Pancreas (tissue), 10 donors: Measurements from ENCODE around the gene CD72. TPM values are rescaled to one million over a fixed set of nuclear protein-coding genes. Genes with fewer than 3 reads are reported as not detected.

Experiments used
- ATAC-seq, 4 donors: fragments of 200-7000 bp; cut with Tn5 transposase; one replicate each; pipeline versions ENCODE4 v1.8.0 to v1.9.1; 2020; ENCODE audit warnings: mild to moderate bottlenecking in 4 of 4, moderate library complexity in 4 of 4
- DNase-seq, 6 donors: peaks; one replicate each; pipeline ENCODE4 v3.0.0-alpha.2; 2020
- FAIRE-seq: peaks from 2 replicates; lab custom pipeline; 2012; peaks lifted over from hg19 to GRCh38; lab: Jason Lieb, UNC
- H3K27ac ChIP-seq, 4 donors: fragments of 200-600 bp; sonication (generic); 1 replicate in 3 of 4; 2 replicates in 1 of 4; pipeline versions ENCODE4 v1.5.0 to v1.8.0; 2020
- H3K27me3 ChIP-seq, 4 donors: fragments of 200-600 bp; one replicate each; pipeline ENCODE4 v1.8.0; 2021
- H3K36me3 ChIP-seq, 3 donors: fragments of 200-600 bp; sonication (generic) in 1 of 3; one replicate each; pipeline versions ENCODE4 v1.5.0 to v1.8.0; 2020 to 2021
- H3K4me1 ChIP-seq, 3 donors: fragments of 200-600 bp; one replicate each; pipeline ENCODE4 v1.8.0; 2021
- H3K4me3 ChIP-seq, 4 donors: fragments of 200-600 bp; sonication (generic) in 2 of 4; one replicate each; pipeline versions ENCODE4 v1.5.0 to v1.8.0; 2020 to 2021
- H3K9me3 ChIP-seq, 4 donors: fragments of 200-600 bp; one replicate each; pipeline ENCODE4 v1.8.0; 2021
- WGBS, 2 donors: extraction: QIAGEN DNeasy Blood & Tissue Kit; methylation state at CpG; one replicate each; pipeline ENCODE4 v1.1.7; 2013; 5-methylcytosine and 5-hydroxymethylcytosine counted together
- intact Hi-C, 3 donors: fragments of 100-400 bp; cut with DNase I; formaldehyde crosslinking; loops; one replicate each; pipeline versions ENCODE4 v1.11.1 to v1.14.2; 2022
- polyA plus RNA-seq, 2 donors: library from polyadenylated mRNA; stranded (reverse); fragments of 200-250 nt; gene quantifications; one replicate each; pipeline ENCODE4 v1.2.3, GENCODE V29; 2013
- total RNA-seq, 6 donors: library from RNA; stranded (reverse); fragmentation: NEBNext Ultra II Directional in 4 of 6; extraction: Animal tissue kit (Norgen Biotek cat#: 25700) in 4 of 6; gene quantifications; one replicate each; pipeline versions ENCODE4 v1.2.1 to v1.2.4, GENCODE V29; 2021 to 2023
- TF ChIP-seq, protein P1 (sequence below), 4 donors: fragments of 200-600 bp; sonication (generic) in 3 of 4; IDR thresholded peaks; one replicate each; pipeline versions ENCODE4 v1.5.0 to v1.8.0; 2021; ENCODE audit warnings: antibody characterized with exemption in 4 of 4
- donor health status: healthy with polysubstance abuse.
- donor health status: DM: no; HTN: no; CAD: no; lungs with moderate emphysema.
- donor health status: DM: no; HTN: no; CAD: no.
- donor health status: control.
- donor health status: control.
- donor health status: Bipolar disorder and iron deficiency.
- donor health status: DM: yes; HTN: yes; CAD: no.
- donor health status: DM: no; HTN: no; CAD: no.
- donor health status: DM: no; HTN: no; CAD: no.
- donor health status: DM: yes; HTN: yes; CAD: no.

CD72 gene
- total and polyA plus RNA-seq, 8 donors, result 0.88 to 7.7 (median 3.1) TPM

GRCh38 chr9:35664531-35665470, 46.6 kb upstream of the CD72 start, which contains the start of gene ARHGEF39:
Gene ARHGEF39 (minus strand): TSS chr9:35665195. CDS start chr9:35665169, 26 bp downstream.
- TF ChIP-seq, protein P1, sequence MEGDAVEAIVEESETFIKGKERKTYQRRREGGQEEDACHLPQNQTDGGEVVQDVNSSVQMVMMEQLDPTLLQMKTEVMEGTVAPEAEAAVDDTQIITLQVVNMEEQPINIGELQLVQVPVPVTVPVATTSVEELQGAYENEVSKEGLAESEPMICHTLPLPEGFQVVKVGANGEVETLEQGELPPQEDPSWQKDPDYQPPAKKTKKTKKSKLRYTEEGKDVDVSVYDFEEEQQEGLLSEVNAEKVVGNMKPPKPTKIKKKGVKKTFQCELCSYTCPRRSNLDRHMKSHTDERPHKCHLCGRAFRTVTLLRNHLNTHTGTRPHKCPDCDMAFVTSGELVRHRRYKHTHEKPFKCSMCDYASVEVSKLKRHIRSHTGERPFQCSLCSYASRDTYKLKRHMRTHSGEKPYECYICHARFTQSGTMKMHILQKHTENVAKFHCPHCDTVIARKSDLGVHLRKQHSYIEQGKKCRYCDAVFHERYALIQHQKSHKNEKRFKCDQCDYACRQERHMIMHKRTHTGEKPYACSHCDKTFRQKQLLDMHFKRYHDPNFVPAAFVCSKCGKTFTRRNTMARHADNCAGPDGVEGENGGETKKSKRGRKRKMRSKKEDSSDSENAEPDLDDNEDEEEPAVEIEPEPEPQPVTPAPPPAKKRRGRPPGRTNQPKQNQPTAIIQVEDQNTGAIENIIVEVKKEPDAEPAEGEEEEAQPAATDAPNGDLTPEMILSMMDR (IDR thresholded peaks at IDR 0.05), result no peak
- peak; percentile 78 to 92 (median 86) for DNase-seq
- ATAC-seq, result peak; percentile 81 to 89 (median 86)
- H3K9me3 ChIP-seq, result no peaks in the 10 kb centered on the region
- peaks cover 34 to 41% (median 39%) of the 10 kb centered on the region in 3 donors for H3K4me1 ChIP-seq
- peak within 1 kb of the TSS in 3 of 4 donors; percentile 1 to 35 (median 8) for H3K27ac ChIP-seq
- H3K4me3 ChIP-seq, result peak within 1 kb of the TSS; percentile 26 to 51 (median 42)
- WGBS, 2 donors, result 4 to 6% methylated on average over 54 to 58 of the region's 58 CpGs
- no peak for FAIRE-seq
- intact Hi-C loops, result no loop called here
- H3K36me3 ChIP-seq, result no peaks in the 10 kb centered on the region
- H3K27me3 ChIP-seq, result no peaks in the 10 kb centered on the region

- no peak for FAIRE-seq
- TF ChIP-seq, protein P1 (IDR thresholded peaks at IDR 0.05), result no peak
- no peak for ATAC-seq
- Histone ChIP-seq H3K36me3 (no peaks in the 10 kb centered on the region), H3K4me3 (no peak overlapping the region), H3K27me3 (no peaks in the 10 kb centered on the region), H3K9me3 (no peaks in the 10 kb centered on the region), H3K4me1 (peaks cover 30 to 37% (median 35%) of the 10 kb centered on the region in 3 donors), H3K27ac (peak overlapping the region in 2 of 4 donors; percentile 46 to 76)
- intact Hi-C loops, result no loop called here
- 92% methylated on average over 7 of the region's 7 CpGs for WGBS, 2 donors
- DNase-seq, result peak in 1 of 6 donors; percentile 61
Observed at GRCh38 chr9:35662437-35662836, 44.2 kb upstream of the CD72 start.

- intact Hi-C loops, result no loop called here
- 67 to 69% methylated on average over 3 of the region's 3 CpGs for WGBS, 2 donors
- ATAC-seq, result no peak
- Histone ChIP-seq H3K27ac (peak overlapping the region; percentile 41 to 79 (median 61)), H3K36me3 (no peaks in the 10 kb centered on the region), H3K4me3 (no peak overlapping the region), H3K9me3 (no peaks in the 10 kb centered on the region), H3K4me1 (peaks cover 35 to 37% (median 35%) of the 10 kb centered on the region in 3 donors), H3K27me3 (no peaks in the 10 kb centered on the region)
- TF ChIP-seq, protein P1 (IDR thresholded peaks at IDR 0.05), result no peak
- FAIRE-seq, result no peak
- DNase-seq, result no peak
Observed at GRCh38 chr9:35661756-35662350, 43.6 kb upstream of the CD72 start.

DNA sequence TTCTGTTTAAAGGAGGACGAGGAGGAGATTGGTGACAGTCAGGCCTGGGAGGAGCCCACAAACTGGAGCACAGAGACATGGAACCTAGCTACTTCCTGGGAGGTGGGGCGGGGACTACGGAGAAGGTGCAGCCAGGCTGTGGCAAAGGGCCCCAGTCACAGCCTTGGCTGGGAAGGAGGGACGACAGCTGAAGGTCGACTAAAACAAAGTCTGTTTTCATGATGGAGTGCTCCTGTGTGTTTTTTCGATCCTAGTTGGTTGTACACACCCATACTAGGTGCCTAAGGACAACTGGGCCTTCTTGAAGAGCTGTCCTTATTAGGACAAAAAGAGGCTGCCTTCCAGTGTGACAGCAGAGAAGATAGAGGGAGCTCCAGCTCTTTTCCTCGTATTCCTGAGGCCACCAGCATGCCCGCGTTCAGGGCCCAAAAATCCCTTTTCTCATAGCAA, 42.8 kb upstream of the CD72 start:
- intact Hi-C loops, result no loop called here
- ATAC-seq, result peak in 3 of 4 donors; percentile 3 to 10 (median 8)
- peak overlapping the region; percentile 41 to 79 (median 61) for H3K27ac ChIP-seq

More for the DNA sequence above, 42.8 kb upstream of the CD72 start:
- Histone ChIP-seq H3K4me3 (no peak overlapping the region), H3K9me3 (no peaks in the 10 kb centered on the region), H3K27me3 (no peaks in the 10 kb centered on the region), H3K4me1 (peaks cover 34 to 37% (median 35%) of the 10 kb centered on the region in 3 donors), H3K36me3 (no peaks in the 10 kb centered on the region)
- FAIRE-seq (no peak), DNase-seq (peak in 5 of 6 donors; percentile 63 to 79 (median 77))
- WGBS, 2 donors, result 22 to 23% methylated on average over 9 of the region's 9 CpGs
- TF ChIP-seq, protein P1 (IDR thresholded peaks at IDR 0.05), result peak in 2 of 4 donors; percentile 14 to 24
